Globus pallidus (tissue), 1 donor: ENCODE data around the gene MRPL27.
"Not testable (repeated sequence)": the region's sequence is repeated elsewhere in the genome, so short reads cannot be mapped to it uniquely, and the experiment has no call there.

Experiments used
- DNase-seq: peaks from one replicate; pipeline ENCODE4 v3.0.0-alpha.2; 2015; ENCODE audit warnings: low spot score

MRPL27 gene

DNA sequence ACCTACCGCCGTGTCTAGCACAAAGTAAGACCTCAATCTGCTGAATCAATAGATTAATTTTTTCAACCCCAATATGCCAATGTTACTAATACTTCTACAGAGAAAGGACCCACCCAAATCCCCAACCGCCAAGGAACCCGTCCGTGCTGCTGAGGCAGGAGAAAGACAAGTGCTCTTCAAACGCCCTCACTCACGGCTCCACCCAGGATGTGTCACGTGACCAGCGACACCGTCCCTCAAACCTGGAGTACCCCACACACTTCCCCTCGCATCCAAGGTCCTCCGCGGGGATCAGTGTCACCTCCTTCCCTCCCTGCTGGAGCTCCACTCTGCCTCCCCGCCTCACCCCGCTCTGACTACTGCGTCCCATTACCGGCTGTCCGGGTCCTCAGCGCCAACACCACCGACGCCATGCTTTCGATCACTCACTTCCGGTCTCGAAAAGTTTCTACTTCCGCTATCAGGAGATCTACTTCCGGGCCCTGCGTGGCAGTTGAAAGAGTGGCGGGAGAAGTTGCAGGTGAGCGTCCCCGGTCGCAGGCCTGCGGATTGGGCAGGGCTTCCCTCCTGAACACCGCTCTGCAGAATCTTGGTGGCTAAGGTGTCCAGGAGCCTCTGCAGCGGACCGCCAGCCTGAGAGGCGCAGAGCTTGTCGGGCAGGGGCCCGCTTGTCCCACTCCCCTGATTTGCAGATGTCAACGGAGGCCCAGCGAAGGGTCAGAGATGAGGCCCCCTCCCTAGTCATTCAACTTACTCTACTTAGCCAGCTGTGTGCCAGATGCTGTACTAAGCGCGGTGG lies at the start of gene MRPL27, which contains the start of gene EME1:
Gene MRPL27 (minus strand): TSS at position 427 of the 799 bp plus-strand sequence. CDS start 14 bp downstream, at position 413.
Gene EME1 (plus strand): TSS at position 472 of the 799 bp plus-strand sequence. CDS start 1,980 bp downstream, outside the sequence.
- DNase-seq = peak; percentile 84

DNA sequence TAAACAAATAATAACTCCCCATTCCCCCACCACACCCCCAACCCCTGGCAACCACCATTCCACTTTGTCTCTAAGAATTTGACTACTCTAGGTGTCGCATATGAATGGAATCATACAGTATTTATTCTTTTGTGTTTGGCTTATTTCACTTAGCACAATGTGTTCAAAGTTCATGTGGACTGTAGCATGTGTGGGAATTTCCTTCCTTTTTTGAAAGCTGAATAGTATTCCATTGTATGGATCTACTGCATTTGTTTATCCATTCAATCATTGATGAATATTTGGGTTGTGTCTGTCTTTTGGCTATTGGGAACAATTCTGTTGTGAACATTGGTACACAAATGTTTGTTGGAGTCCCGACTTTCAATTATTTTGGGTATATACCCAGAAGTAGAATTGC lies 49.8 kb upstream of the MRPL27 start:
- no peak for DNase-seq

DNA sequence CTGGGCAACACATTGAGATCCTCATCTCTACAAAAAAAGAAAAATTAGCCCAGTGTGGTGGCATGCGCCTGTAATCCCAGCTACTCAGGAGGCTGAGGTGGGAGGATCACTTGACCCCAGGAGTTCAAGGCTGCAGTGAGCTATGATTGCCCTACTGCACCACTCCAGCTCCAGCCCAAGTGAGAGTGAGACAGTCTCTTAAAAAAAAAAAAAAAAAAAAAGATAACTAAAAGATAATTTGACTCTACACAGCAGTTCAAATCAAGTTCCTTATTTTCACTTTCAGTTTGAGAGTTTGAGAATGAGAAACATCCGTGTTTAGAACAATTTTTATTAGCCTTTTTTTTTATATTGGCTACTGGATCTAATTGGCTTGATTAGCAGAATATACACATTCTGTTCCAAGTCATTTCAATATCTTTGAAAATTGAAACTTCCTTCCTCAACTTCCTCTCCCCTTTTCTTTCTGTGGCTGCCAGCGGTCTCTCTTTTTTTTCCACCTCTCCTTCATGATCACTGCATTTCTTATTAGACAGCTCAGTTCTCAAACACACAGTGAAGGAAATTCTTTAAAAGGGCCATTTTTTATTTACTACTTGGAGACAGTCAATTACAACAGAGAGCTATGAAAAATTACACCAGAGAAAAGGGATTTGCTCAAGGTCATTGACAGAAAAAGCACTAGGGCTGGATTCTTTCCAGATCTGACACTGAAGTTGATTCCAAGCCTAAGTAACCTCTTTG lies 48.5 kb upstream of the MRPL27 start:
- no peak for DNase-seq

DNA sequence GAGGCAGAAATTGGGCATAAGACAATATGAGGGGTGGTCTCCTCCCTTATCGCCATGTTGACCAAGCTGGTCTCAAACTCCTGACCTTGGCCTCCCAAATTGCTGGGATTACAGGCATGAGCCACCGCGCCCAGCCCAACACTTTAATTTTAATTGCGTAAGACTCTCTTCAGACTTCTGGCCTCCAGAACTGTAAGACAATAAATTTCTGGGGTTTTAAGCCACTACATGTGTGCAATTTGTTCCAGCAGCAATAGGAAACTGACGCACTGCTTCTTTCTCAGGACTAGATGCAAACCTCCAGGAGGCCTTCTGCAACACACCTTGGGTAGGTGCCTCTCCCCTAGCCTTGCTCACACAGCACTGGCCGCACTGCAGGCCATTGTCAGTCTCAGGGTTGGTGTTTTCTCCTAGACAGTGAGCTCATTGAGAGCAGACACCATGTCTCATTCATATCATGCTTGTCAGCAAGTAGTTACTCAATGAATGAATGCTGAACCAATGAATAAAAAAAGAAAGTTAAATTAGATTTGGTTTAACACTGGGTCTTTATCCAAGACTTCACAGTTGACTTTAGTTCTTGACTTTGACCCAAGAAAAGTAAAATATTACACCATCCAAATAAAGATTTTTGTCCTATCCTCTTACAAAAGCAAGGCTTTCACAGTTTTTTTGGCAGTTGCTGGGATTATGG lies 47.6 kb upstream of the MRPL27 start:
- no peak for DNase-seq

DNA sequence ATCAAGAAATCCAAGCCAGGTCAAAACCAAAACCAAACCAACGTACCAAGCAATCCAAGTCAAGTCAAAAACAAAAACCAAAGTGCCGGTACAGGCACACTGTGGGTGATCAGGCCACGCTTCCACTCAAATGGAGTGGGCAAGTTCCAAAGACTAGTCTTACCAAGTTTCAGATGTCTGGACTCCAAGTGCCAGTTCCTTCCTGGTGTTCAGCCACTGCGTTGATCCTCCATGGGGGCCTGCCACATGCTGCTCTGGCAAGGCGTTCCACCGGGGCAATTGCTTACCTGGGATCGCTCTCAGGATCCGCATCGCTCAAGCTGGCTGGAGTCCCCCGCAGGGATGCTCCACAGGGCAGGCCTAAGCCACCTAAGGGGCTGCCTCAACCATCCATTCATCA lies 46.6 kb upstream of the MRPL27 start:
- not testable (repeated sequence) for DNase-seq

DNA sequence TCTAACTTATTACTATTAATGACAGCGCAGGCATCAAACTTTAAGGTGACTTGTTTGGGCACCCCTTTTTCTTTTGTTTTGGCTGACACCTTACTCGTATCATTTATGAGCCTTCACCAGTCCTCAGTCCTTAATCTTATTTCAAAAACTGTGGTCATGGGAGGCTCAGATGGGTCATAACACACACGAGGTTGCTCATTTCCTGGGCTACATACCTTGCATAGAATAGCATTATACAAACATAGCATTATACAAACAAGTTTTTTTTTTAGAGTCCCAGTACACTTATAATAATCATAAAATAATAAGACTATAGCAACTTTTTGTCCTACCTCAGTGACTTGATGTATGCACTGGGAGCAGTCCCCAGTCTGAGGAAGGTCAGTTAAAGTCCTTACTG lies 41.8 kb upstream of the MRPL27 start:
- no peak for DNase-seq

DNA sequence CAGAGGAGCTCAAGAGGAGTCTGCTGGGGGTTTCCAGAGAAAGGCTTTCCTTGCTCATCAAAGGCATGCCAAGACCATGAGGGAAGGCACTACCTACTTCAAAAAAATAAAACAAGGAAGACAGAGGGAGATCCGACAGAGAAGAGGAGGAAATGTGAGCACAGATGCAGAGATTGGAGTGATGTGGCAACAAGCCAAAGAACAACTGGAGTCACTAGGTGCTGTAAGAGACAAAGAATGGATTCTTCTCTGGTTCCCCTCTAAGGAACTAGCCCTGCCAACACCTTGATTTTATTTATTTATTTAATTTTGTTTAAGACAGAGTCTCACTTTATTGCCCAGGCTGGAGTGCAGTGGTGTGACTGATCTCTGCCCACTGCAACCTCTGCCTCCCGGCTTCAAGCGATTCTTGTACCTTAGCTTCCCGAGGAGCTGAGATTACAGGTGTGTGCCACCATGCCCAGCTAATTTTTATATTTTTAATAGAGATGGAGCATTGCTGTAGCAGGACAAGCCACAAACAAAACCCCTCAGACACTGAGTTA lies 39.3 kb upstream of the MRPL27 start:
- no peak for DNase-seq

DNA sequence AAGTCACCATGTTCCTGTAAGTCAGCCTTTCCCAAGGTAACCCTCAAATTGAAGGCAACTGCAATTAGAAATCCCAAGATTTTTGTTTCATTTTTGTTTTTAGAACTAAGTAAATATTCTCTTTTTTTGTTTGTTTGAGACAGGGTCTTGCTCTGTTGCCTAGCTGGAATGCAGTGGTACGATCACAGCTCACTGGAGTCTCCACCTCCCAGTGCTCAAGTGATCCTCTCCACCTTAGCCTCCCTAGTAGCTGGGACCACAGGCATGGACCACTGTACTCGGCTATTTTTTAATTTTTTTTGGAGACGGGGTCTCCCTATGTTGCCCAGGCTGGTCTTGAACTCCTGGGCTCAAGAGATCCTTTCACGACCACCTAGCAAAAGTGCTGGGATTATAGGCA lies 34.9 kb upstream of the MRPL27 start:
- no peak for DNase-seq

DNA sequence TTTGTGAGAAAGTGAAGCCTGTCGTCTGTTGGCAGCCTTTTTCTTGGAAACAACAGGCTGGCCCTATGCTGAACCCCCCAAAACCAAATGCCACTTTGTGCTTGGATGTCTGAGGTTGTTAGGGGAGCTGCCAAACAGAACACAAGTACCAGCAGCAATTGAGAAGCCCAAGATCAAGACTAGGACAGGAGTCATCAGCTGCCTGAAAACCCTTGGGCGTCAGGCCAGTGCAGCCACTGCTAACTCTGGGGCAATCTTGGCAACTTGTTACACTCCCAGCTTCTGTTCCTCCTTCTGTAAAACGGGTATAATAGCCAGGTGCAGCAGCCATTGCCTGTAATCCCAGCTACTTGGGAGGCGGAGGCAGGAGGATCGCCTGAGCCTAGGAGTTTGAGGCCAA lies 33.6 kb upstream of the MRPL27 start:
- no peak for DNase-seq

DNA sequence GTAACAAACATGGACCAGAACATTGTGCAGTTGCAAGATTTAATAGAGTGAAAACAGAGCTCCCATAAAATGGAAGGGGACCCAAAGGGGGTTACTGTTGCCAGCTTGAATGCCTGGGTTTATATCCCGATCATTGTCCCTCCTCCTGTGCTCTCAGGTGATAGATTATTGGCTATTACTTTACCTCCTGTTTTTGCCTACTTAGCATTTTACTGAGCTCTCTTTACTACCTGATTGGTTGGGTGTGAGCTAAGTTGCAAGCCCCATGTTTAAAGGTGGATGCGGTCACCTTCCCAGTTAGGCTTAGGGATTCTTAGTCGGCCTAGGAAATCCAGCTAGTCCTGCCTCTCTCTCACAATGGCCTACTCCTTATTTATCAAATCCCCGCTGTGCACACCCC lies 32.4 kb upstream of the MRPL27 start:
- not testable (repeated sequence) for DNase-seq

DNA sequence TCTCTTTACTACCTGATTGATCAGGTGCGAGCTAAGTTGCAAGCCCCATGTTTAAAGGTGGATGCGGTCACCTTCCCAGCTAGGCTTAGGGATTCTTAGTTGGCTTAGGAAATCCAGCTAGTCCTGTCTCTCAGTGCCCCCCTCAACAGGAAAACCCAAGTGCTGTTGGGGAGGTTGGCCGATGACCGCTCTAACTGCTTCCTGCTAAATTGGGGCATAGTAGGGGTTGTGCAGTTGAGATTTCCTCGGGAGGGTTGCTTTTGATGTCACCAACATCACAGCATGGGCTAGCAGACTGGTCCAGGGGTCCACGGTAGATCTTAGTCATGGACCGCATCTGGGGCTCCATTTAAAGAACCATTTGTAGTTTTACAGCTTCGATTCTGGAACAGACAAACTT lies 26.6 kb upstream of the MRPL27 start:
- DNase-seq = not testable (repeated sequence)

DNA sequence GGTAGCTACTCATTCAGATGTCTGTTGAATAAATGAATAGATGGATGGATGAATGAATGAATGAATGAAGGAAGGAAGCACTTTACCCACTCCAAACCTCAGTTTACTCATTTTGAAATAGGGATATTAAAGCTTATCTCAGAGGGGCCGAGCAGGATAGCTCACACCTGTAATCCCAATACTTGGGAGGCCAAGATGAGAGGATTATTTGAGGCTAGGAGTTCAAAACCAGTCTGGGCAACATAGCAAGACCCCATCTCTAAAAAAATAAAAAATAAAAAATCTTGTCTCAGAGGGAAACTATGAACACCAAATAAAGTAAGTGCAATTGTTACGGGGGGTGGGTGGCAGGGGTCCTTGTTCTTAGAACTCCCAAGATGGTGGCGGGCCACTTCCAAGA lies 25.7 kb upstream of the MRPL27 start:
- not testable (repeated sequence) for DNase-seq

DNA sequence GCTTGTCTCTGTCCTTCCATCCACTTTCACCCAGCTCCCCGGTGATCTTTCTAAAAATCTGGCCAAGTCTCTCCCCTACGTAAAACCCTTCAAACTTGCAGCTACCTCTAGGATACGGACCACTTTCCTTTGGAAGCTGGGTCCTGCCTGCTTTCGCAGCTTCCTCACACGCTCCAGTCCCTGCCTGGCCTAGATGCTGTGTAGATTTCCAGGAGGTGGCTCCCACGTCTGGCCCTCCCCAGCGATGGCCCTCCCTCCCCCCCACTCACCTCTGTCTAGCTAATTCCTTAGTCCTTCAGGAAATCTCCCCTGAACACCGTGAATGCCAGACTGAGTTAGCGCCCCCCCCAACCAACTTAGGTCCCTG lies 24.9 kb upstream of the MRPL27 start:
- no peak for DNase-seq

DNA sequence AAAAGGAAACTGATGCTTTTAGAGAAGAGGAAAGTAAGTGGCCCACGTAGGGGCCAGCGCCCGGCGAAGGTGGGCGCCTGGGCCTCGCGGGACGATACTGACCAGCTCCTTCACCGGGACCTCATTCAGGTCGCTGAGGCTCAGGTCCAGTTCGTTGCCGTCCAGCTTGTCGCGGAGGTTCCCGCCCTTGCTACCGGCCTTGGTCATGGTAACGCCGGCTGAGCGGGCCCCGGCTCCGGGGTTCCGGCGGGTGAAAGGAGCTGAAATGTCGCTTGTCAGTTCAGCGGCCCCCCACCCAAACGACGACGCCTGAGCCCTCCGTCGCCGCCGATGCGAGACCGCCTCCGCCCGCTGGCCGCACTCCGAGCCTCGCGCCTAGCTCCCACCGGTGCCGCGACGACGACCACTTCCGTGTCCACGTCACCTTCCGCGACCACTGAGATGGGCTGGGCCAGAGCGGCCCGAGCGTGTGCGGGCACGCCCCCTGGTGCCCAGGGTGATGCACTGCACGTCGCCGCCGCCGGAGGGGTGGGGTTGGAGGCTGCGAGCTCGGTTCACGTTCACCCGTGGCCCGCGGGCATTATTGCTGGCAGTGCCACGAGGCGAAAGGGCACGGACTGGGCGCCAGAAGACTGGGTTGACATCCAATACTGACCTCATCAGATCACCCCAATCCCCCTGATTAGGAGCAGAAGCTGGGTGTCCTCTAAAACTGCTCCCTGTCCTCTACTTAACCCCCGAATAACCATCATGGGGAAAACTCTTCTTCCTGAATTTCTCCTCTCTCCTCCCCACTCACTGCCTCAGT lies 24.3 kb upstream of the MRPL27 start, which contains the start of gene LRRC59:
Gene LRRC59 (minus strand): TSS at position 413 of the 808 bp plus-strand sequence. CDS start 206 bp downstream, at position 207.
- peak; percentile 60 for DNase-seq

DNA sequence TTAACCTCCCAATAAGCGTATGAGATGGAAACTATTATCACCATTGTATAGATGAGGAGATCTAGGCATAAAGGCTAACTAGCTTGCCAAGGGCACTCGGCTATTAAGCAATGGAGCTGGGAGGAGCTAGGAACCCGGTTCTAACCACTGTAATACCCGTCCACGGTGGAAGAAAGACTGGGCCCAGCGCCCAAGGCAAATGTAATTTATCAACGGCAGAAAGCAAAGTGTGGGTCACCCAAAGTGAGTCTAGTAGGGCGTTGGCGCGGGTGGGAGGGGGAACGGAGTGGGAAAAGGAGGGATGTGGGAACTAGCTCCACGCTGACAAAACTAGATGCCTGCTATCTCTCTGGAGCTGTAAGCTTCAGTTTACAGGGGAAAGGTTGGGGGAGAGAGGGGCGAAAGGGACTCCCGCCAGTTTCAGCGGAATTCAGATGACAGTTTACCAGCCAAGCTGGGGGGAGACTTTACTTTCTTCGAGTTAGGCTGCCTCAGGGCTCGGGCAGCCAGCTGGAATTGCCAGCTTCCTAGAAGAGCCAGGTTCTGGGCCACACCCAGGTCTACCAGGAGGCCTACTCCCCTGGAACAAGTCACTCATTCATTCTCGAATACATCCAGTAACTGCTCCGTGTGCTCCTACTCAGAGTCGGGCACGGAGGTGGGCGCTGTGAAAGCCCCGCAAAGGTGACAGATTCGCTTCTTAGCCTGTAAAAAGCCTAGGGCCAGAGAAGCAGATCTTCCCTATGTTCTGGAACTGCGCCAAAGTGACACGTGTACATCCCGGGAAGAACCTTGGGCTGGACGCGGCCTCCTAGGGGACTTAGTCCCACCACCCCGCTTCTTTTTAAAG lies 23.5 kb upstream of the MRPL27 start:
- no peak for DNase-seq

DNA sequence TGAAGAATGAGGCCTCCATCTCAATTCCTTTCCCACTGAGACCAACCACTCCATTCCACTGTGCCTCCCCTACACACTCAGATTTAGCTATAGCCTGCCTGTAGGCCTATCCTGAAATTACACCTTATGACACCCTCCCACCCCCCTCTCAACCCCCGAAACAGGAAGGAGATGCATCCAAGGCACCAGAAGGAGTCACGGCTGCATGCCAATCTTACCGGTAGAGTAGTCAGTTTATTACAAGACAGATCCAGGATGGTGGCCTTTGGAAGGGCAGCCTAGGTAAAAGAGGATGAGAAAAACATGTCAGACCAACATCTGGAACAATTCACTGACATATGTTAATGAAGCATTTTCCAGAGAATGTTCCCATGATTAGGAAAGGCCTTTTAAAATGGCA lies 21.7 kb upstream of the MRPL27 start:
- no peak for DNase-seq

DNA sequence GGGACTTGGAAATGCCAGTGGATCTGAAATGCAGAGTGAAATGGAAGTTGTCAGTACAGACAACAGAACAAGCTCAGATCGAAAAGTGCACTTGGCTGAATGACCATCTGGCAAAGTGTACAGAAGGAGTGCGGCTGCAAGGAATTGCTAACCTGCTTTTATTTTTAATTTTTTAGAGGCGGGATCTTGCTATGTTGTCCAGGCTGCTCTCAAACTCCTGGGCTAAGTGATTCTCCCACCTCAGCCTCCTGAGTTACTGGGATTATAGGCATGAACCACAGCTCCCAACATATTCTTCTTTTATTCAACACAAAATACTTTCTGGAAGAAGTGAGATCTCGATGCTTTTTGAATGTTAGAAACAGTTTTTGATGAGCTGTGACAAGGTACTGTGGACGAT lies 20.7 kb upstream of the MRPL27 start:
- no peak for DNase-seq

DNA sequence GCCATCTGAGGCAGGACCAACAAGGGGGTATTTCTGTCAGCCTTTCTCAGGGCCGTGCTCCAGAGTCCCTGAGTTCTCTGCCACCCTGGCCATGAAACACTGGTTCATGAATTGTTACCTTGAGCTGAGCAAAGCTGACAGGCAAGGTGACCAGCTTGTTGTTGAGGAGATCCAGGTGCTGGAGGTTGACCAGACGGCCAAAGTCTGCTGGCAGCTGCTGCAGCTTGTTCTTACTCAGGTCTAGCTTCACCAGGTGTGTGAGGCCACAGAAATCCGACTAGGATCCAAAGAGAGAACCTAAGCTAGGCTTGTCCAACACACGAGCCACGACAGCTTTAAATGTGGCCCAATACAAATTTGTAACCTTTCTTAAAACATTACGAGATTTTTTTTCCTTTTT lies 19.6 kb upstream of the MRPL27 start:
- DNase-seq = no peak

DNA sequence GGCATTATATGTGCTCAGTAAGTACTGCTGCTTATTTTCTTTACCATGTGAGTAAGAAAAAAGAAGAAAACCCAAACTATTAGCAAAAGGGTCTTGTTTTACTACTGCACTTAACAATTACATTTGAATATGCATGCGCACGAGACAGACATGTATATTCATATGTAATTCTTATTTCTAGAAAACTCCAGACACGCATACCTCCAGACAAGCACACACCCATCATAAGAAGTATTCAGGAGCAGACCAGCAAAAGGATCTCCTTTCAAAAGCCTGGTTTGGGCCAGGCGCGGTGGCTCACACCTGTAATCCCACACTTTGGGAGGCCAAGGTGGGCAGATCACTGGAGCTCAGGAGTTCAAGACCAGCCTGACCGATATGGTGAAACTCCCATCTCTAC lies 16.6 kb upstream of the MRPL27 start:
- DNase-seq = no peak

DNA sequence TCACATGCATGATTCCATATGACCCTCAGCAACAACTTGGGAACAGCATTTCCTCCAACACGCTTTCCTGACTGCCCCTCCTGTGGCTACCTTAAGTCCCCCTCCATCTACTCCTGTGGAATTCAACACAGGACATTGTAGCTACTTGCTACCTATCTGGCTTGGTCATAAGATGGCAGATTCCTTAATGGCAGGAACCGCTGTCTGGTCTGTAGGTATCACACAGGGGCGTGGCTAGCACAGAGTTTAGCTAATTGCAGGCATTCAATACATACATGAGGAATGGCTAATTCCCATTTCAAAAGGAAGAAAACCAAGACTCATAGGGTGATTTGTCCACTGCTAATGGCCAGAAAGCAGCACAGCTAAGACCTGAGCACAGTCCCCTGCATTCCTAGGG lies 15.7 kb upstream of the MRPL27 start:
- DNase-seq = no peak

DNA sequence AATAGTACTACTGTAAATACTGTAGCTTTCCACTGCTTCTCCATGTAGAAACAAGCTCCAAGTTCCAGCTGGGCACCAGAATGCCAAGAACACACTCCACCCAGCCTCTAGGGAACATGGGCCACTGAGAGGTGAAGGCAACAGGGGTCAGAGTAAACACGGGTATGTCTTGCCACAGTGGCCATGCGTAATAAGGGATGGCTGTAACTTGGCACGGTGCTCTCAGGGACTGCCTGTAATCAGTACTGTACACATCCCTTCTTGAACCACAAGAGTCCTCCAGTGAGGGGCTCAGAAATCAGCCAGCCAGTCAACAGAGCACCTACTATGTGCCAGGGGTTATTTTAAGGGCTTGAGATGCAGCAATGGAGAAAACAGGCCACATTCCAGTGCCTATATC lies 13.5 kb upstream of the MRPL27 start:
- no peak for DNase-seq
